ENCODE data around the gene DCAF8.

GRCh38 chr1:160208557-160209320 is 53.6 kb downstream of the DCAF8 start:
- TF ChIP-seq PPARA (CRISPR knock-in tag; IDR thresholded peaks at IDR 0.05; ENCODE audit: borderline replicate concordance): no peak
- TF ChIP-seq ZC3H10 (CRISPR knock-in tag; IDR thresholded peaks at IDR 0.05): no peak
- TF ChIP-seq RARB (CRISPR knock-in tag; IDR thresholded peaks at IDR 0.05): no peak
- no peak for TF ChIP-seq POU6F1 (CRISPR knock-in tag; IDR thresholded peaks at IDR 0.05; ENCODE audit: borderline replicate concordance, low read depth)
- no peak for TF ChIP-seq BACH2 (CRISPR knock-in tag; IDR thresholded peaks at IDR 0.05; ENCODE audit: borderline replicate concordance)
- no peak for TF ChIP-seq CSDC2 (CRISPR knock-in tag; IDR thresholded peaks at IDR 0.05)
- no peak for TF ChIP-seq ZFP3 (CRISPR knock-in tag; IDR thresholded peaks at IDR 0.05)
